Fibroblast of pulmonary artery (primary cell): ENCODE results near the gene OR51E1.

Experiments
- DNase-seq: peaks from one replicate; pipeline ENCODE4 v3.0.0-alpha.2; 2010; ENCODE audit warnings: low read depth
- H3K4me3 ChIP-seq: replicated peaks from 2 replicates; pipeline ENCODE4 v1.5.1; 2011; ENCODE audit warnings: low read depth, mild to moderate bottlenecking, control low read depth, low read length, moderate library complexity
- TF ChIP-seq, protein P1 (sequence below): IDR thresholded peaks from 2 replicates; pipeline ENCODE4 v1.5.1; 2011; ENCODE audit warnings: mild to moderate bottlenecking, control low read depth, low read length, inconsistent platforms; ENCODE audit errors: missing control alignments

Gene OR51E1

GRCh38 chr11:4611986-4612385, 31.8 kb upstream of the OR51E1 start:
- TF ChIP-seq, protein P1, sequence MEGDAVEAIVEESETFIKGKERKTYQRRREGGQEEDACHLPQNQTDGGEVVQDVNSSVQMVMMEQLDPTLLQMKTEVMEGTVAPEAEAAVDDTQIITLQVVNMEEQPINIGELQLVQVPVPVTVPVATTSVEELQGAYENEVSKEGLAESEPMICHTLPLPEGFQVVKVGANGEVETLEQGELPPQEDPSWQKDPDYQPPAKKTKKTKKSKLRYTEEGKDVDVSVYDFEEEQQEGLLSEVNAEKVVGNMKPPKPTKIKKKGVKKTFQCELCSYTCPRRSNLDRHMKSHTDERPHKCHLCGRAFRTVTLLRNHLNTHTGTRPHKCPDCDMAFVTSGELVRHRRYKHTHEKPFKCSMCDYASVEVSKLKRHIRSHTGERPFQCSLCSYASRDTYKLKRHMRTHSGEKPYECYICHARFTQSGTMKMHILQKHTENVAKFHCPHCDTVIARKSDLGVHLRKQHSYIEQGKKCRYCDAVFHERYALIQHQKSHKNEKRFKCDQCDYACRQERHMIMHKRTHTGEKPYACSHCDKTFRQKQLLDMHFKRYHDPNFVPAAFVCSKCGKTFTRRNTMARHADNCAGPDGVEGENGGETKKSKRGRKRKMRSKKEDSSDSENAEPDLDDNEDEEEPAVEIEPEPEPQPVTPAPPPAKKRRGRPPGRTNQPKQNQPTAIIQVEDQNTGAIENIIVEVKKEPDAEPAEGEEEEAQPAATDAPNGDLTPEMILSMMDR, result no peak
- no peak for DNase-seq
- no peak overlapping the region for H3K4me3 ChIP-seq

DNA sequence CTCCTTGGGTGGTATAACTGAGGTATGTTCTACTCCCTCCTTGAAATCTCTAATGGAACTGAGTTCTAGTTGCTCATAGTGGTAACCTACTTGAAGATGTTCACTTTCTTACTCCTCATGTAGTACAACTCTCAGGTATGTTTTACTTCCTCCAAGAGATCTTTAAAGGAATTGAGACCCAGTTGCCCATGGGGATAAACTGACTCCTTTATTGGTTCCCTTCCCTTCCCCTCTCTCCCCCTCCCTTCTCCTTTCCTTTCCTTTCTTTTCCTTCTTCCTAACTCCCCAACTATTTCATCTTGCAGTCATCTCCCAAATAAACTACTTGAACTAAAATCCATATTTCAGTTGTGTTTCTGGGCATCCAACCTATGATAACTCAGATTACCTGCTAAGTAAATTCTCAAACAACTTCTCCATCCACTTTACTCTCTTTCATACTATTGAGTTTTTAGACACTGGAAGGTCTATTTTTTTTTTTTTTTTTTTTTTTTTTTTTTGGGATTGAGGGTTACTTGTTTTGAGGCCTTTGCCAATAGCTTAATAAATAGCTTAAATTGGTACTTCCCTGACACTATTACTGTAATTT, 27.8 kb upstream of the OR51E1 start:
- H3K4me3 ChIP-seq, result no peak overlapping the region
- no peak for DNase-seq
- TF ChIP-seq, protein P1, result no peak

- no peak for DNase-seq
- TF ChIP-seq, protein P1, result no peak
- H3K4me3 ChIP-seq, result no peak overlapping the region
These were observed 24.3 kb upstream of the OR51E1 start for GRCh38 chr11:4619514-4619913.

DNA sequence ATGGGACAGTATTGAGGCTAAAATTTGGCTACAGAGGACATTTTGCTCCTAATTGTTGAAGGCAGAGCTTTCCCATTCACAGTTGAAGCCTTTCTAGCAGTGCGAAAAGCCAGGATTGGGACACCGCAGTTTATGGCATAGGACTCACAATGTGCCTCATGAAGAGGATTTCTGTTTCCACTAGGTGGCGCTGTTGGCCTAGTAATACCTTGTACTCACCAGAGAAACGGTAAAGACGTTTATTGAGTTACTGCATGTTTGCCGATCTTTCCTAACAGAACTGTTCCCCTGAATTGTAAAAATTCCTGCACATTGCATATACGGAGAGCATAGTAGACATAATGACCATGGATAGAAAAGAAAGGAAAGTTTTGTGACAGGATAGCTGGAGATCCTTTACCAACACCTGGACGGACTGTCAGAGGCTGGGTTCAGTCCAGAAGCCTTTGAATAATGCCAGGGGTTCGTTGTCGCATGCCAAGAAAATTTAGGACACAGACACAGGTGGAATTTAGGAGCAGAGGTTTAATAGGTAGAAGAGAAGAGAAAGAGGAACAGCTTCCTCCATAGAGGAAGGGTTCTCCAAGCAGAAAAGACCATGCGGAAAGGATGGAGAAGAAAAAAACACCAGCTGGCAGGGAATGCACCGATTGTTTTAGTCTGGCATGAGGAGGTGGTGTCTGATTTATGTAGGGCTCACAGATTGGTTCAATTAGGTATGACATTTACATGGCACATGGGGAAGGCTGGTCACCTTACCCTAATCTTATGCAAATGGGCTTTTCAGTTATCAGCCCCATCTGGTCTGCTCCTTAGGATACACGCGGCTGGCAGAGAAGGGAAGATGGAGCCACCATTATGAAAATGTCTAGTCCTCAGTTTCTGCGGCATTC, 17.3 kb upstream of the OR51E1 start:
- H3K4me3 ChIP-seq, result no peak overlapping the region
- TF ChIP-seq, protein P1, result peak; percentile 71
- DNase-seq, result peak; percentile 84

DNA sequence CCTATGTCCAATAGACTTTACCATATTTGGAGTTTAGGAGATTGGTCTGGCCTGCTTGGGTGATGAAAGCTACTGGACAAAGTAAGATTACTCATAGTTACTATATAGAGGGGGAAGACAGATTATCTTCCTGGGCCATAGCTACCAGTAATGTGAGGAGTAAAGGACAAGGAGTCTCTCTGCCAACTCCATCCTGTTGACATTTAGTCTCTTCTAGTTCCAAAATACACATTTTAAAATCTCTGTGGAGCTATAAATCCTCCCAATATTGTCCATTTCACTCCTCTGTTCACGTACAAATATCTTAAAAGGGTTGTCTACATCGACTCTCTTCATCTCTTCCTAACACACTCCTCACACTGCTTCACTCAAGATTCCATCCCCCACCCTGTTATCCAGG, 7.6 kb upstream of the OR51E1 start:
- H3K4me3 ChIP-seq, result no peak overlapping the region
- no peak for DNase-seq
- TF ChIP-seq, protein P1, result no peak

GRCh38 chr11:4636962-4637661, 6.7 kb upstream of the OR51E1 start, which contains the start of gene OR51D1:
TSS of gene OR51D1 (plus strand) at chr11:4637477. CDS start at chr11:4639791, 2,314 bp downstream.
- TF ChIP-seq, protein P1, result peak; percentile 91
- no peak within 1 kb of the TSS for H3K4me3 ChIP-seq
- peak; percentile 77 for DNase-seq
